Measurements from ENCODE around the gene SCOC. TPM values are rescaled to one million over a fixed set of nuclear protein-coding genes. Genes with fewer than 3 reads are reported as not detected.
A peak's percentile ranks its signal among the peaks of the same experiment; 100 is the strongest.
"Not testable (repeated sequence)": the region's sequence is repeated elsewhere in the genome, so short reads cannot be mapped to it uniquely, and the experiment has no call there.

The SCOC gene
- total and polyA plus RNA-seq, 2 donors from 2014 or later, result 74.1 to 99.4 TPM

GRCh38 chr4:140400111-140400510 lies 26.7 kb downstream of the SCOC start:
- H3K9me3 ChIP-seq (ENCODE audit: control insufficient read depth in 2 of 3, insufficient read depth in 1 of 3, low read length in 3 of 3), result no peaks in the 10 kb centered on the region
- H3K27ac ChIP-seq (ENCODE audit: low read depth in 2 of 2, low read length in 2 of 2), result no peak overlapping the region
- FAIRE-seq (no peak), DNase-seq (no peak)
- H3K36me3 ChIP-seq (ENCODE audit: control insufficient read depth in 2 of 3, insufficient read depth in 3 of 3, low read length in 3 of 3), result no peaks in the 10 kb centered on the region
- intact Hi-C loops (cut with DNase I), result no loop called here
- H3K9ac ChIP-seq (ENCODE audit: low read length in 3 of 3), result no peak overlapping the region
- H3K27me3 ChIP-seq (ENCODE audit: control insufficient read depth, insufficient read depth, low read length), result no peaks in the 10 kb centered on the region
- no peak for TF ChIP-seq CTCF (IDR thresholded peaks at IDR 0.05; ENCODE audit: borderline replicate concordance, extremely low read depth, insufficient read depth)
- H3K4me3 ChIP-seq (ENCODE audit: low read length in 3 of 3), result no peak overlapping the region
- H3K4me1 ChIP-seq (ENCODE audit: control insufficient read depth in 2 of 3, insufficient read depth in 2 of 3, low read depth in 1 of 3, low read length in 3 of 3), result no peaks in the 10 kb centered on the region

GRCh38 chr4:140406292-140406691 lies 32.8 kb downstream of the SCOC start:
- FAIRE-seq (peak; percentile 45), DNase-seq (no peak)
- intact Hi-C loops (cut with DNase I), result no loop called here
- H3K27ac ChIP-seq (ENCODE audit: low read depth in 2 of 2, low read length in 2 of 2), result no peak overlapping the region
- no peak overlapping the region for H3K4me3 ChIP-seq (ENCODE audit: low read length in 3 of 3)
- TF ChIP-seq CTCF (IDR thresholded peaks at IDR 0.05; ENCODE audit: borderline replicate concordance, extremely low read depth, insufficient read depth), result no peak
- no peaks in the 10 kb centered on the region for H3K36me3 ChIP-seq (ENCODE audit: control insufficient read depth in 2 of 3, insufficient read depth in 3 of 3, low read length in 3 of 3)
- no peak overlapping the region for H3K9ac ChIP-seq (ENCODE audit: low read length in 3 of 3)
- no peaks in the 10 kb centered on the region for H3K27me3 ChIP-seq (ENCODE audit: control insufficient read depth, insufficient read depth, low read length)
- no peaks in the 10 kb centered on the region for H3K4me1 ChIP-seq (ENCODE audit: control insufficient read depth in 2 of 3, insufficient read depth in 2 of 3, low read depth in 1 of 3, low read length in 3 of 3)
- no peaks in the 10 kb centered on the region for H3K9me3 ChIP-seq (ENCODE audit: control insufficient read depth in 2 of 3, insufficient read depth in 1 of 3, low read length in 3 of 3)

- Histone ChIP-seq H3K27me3 (ENCODE audit: control insufficient read depth, insufficient read depth, low read length) (no peaks in the 10 kb centered on the region), H3K9me3 (ENCODE audit: control insufficient read depth in 2 of 3, insufficient read depth in 1 of 3, low read length in 3 of 3) (no peaks in the 10 kb centered on the region), H3K4me1 (ENCODE audit: control insufficient read depth in 2 of 3, insufficient read depth in 2 of 3, low read depth in 1 of 3, low read length in 3 of 3) (no peaks in the 10 kb centered on the region), H3K9ac (ENCODE audit: low read length in 3 of 3) (no peak overlapping the region), H3K36me3 (ENCODE audit: control insufficient read depth in 2 of 3, insufficient read depth in 3 of 3, low read length in 3 of 3) (no peaks in the 10 kb centered on the region), H3K4me3 (ENCODE audit: low read length in 3 of 3) (no peak overlapping the region), H3K27ac (ENCODE audit: low read depth in 2 of 2, low read length in 2 of 2) (no peak overlapping the region)
- no peak for TF ChIP-seq CTCF (IDR thresholded peaks at IDR 0.05; ENCODE audit: borderline replicate concordance, extremely low read depth, insufficient read depth)
- FAIRE-seq (no peak), DNase-seq (no peak)
- intact Hi-C loops (cut with DNase I), result no loop called here
These were observed 35.5 kb downstream of the SCOC start for GRCh38 chr4:140408974-140409373.

GRCh38 chr4:140413130-140413969 lies 39.9 kb downstream of the SCOC start:
- H3K4me3 ChIP-seq (ENCODE audit: low read length in 3 of 3); H3K27me3 ChIP-seq (ENCODE audit: control insufficient read depth, insufficient read depth, low read length); intact Hi-C loops (cut with DNase I); H3K9ac ChIP-seq (ENCODE audit: low read length in 3 of 3); H3K36me3 ChIP-seq (ENCODE audit: control insufficient read depth in 2 of 3, insufficient read depth in 3 of 3, low read length in 3 of 3); DNase-seq; H3K4me1 ChIP-seq (ENCODE audit: control insufficient read depth in 2 of 3, insufficient read depth in 2 of 3, low read depth in 1 of 3, low read length in 3 of 3); H3K9me3 ChIP-seq (ENCODE audit: control insufficient read depth in 2 of 3, insufficient read depth in 1 of 3, low read length in 3 of 3); H3K27ac ChIP-seq (ENCODE audit: low read depth in 2 of 2, low read length in 2 of 2); FAIRE-seq: not testable (repeated sequence)

Measured in kidney (tissue), 14 donors.